Measurements from ENCODE around the gene NCKAP5.

Gene NCKAP5

DNA sequence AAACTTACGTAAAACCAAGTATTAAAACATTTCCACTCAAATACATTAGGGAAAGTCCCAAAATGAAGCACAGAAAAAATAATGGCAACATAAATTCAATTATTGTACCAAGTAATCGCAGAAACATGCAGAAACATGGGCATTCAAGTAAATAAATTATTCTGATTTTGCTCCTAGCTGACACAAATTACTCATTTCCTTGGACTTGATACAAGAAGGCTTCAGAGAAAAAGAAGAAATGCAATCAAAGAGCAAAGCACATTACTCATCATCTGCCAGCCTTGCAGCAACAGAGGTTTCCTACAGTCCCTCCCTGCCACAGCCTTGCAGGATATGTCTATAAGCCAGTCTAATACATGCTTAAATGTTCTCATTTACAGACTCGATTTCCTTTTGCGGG is 458.5 kb downstream of the NCKAP5 start:
- no peak for DNase-seq
- in situ Hi-C loops (cut with MboI; ENCODE audit: low pct_unique_long_range_greater_than_20kb, low sequenced_read_pairs) = no loop called here

GRCh38 chr2:133107058-133107815 is 461.0 kb downstream of the NCKAP5 start:
- in situ Hi-C loops (cut with MboI; ENCODE audit: low pct_unique_long_range_greater_than_20kb, low sequenced_read_pairs) = no loop called here
- DNase-seq = no peak

DNA sequence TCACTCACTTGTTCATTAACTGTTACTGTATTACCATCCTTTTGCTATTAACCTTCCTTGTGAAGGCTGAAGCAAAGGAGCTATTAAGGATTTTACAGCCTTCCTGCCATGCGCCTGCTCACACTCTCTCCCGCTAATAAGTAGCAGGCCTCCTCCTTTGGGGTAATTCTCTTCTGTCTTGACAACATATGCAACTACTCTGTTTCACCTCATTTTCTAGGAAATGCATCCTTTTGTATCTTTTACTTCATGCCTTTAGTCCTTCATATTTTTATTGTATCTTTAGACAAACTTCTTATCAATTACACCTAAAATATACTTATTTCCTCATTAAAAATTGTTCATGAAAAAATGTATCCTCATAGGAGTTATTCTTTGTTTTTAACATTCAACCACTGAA is 463.4 kb downstream of the NCKAP5 start:
- no peak for DNase-seq
- in situ Hi-C loops (cut with MboI; ENCODE audit: low pct_unique_long_range_greater_than_20kb, low sequenced_read_pairs) = no loop called here

DNA sequence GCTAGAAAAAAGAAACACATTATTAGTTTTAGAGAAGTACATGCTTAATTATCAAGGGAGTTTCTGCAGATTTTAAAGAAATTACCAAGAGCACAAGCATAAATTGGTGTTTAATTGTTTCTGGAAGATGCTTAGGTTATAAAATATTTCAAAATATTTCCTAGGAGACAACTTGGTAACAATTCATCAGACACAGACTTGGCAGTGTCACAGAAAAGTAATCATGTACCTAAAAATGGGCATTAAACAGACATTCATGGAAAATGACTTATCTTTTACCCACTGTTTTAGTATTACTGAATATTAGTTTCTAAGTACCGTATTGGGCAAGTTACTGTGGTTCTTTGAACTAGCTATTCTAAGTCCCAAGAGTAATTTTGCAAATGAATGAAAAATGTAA is 469.5 kb downstream of the NCKAP5 start:
- DNase-seq = no peak
- in situ Hi-C loops (cut with MboI; ENCODE audit: low pct_unique_long_range_greater_than_20kb, low sequenced_read_pairs) = no loop called here

DNA sequence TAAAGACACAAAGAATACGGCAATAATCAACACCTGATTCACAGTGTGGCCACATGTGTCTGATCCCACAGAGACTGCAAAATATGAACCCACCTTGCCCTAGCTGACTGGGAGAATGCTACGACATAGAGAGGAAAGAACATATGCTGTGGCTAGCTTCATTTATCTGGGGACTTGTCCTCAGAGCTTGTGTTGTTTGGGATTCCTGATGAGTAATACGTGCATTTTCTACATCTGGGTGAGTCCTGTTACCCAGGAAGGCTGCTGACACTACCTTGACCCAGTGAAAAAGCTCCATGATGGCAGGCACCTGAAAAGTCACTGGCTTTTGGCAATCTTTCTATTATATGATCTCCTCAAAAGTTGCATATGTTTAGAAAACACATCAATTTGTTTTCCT is 470.6 kb downstream of the NCKAP5 start:
- in situ Hi-C loops (cut with MboI; ENCODE audit: low pct_unique_long_range_greater_than_20kb, low sequenced_read_pairs) = no loop called here
- no peak for DNase-seq

DNA sequence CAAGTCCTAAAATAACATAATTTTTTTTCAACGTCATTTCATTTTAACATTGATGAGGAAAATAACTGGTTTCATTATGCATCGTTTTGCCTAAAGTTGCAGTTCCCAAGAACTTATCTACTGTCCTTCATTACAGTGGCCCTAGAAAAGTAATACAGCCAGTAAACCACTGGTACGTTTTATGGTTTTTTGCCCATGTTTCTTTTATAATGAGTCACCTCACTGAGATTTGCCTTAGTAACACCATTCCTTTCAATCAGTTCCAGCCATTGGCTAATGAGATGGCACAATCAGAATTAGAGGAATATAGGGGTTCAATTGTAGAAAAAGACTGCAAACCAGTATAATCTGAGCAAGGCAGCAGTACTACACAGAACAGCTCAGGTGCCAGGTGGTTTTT is 475.7 kb downstream of the NCKAP5 start:
- in situ Hi-C loops (cut with MboI; ENCODE audit: low pct_unique_long_range_greater_than_20kb, low sequenced_read_pairs) = no loop called here
- DNase-seq = no peak

- in situ Hi-C loops (cut with MboI; ENCODE audit: low pct_unique_long_range_greater_than_20kb, low sequenced_read_pairs) = no loop called here
- no peak for DNase-seq
Observed at GRCh38 chr2:133090358-133090757, 477.9 kb downstream of the NCKAP5 start.

DNA sequence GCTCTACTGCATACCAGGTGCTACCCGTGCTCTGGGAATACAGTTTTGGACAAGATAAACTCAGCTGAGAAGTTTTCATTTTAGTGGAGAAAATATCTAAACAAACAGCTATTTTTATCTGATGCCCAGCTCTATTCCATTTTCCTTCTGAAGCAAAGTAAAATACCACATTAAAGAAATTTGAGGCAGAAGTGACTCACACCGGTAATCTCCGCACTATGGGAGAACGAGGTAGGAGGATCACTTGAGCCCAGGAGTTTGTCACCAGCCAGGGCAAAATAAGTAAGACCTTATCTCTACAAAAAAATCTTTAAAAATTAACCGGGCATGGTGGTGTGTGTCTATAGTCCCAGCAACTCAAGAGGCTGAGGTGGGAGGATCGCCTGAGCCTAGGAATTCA is 482.1 kb downstream of the NCKAP5 start:
- in situ Hi-C loops (cut with MboI; ENCODE audit: low pct_unique_long_range_greater_than_20kb, low sequenced_read_pairs) = no loop called here
- no peak for DNase-seq

- in situ Hi-C loops (cut with MboI; ENCODE audit: low pct_unique_long_range_greater_than_20kb, low sequenced_read_pairs) = no loop called here
- no peak for DNase-seq
Observed at GRCh38 chr2:133085646-133086045, 482.6 kb downstream of the NCKAP5 start.

GRCh38 chr2:133082034-133082433 is 486.2 kb downstream of the NCKAP5 start:
- in situ Hi-C loops (cut with MboI; ENCODE audit: low pct_unique_long_range_greater_than_20kb, low sequenced_read_pairs) = no loop called here
- DNase-seq = no peak

DNA sequence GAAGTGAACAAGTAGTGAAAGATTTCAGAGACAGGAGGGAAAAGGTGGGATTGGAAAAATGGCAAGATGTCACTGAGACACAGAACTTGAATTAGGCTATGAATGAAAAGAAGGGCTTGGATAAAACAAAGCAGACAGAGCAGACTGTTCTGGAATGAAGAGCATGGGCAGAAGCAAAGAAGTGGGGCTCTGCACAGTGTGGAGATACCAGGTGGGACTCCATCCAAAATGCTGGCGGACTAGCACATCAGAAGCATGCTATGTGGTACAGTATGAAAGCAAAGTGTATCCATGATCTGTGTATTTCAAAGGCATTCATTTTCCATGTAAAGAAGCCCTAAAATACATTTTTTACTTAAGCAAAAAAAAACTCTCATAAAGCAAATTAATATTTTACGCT is 487.4 kb downstream of the NCKAP5 start:
- in situ Hi-C loops (cut with MboI; ENCODE audit: low pct_unique_long_range_greater_than_20kb, low sequenced_read_pairs) = no loop called here
- no peak for DNase-seq

- no peak for DNase-seq
- in situ Hi-C loops (cut with MboI; ENCODE audit: low pct_unique_long_range_greater_than_20kb, low sequenced_read_pairs) = no loop called here
Observed at GRCh38 chr2:133078667-133079411, 489.4 kb downstream of the NCKAP5 start.

GRCh38 chr2:133077269-133077822 is 490.9 kb downstream of the NCKAP5 start:
- in situ Hi-C loops (cut with MboI; ENCODE audit: low pct_unique_long_range_greater_than_20kb, low sequenced_read_pairs) = no loop called here
- DNase-seq = no peak

GRCh38 chr2:133072837-133073694 is 495.2 kb downstream of the NCKAP5 start:
- in situ Hi-C loops (cut with MboI; ENCODE audit: low pct_unique_long_range_greater_than_20kb, low sequenced_read_pairs) = no loop called here

GRCh38 chr2:133063775-133064174 is 504.5 kb downstream of the NCKAP5 start:
- DNase-seq = peak; percentile 2

More at GRCh38 chr2:133072837-133073694, 495.2 kb downstream of the NCKAP5 start:
- no peak for DNase-seq

DNA sequence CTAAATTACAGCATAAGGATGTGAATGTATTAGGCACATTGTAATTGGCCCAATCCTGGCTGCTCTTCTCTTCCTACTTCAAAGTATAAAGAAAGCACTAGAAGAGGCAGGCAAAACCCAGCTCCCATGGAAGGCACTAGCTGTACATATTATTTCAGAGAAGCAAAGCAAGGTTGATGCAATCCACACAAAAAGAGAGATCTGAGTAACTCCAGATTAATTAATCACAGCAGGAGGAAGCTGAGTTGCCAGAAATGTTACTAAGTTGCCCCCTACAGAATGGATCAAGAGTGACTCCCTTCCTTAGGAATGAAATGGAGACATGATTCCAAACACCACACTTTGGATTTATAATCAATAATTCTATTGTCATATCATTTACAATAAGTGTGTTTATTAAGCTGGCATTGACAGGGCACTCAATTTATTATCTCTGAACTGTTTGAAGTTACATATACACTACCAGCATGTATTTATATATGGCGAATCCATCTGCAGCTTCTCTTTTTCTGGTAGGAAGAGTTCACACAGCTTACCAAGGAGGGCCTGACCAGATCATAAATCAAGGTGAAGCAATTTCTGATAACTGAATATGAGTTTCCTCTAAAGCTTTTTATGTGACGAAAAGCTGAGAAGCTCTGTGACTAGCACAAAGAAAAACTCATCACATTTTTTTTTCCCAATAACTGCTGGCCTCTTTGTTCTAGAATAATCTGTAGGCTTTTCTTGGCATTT is 505.2 kb downstream of the NCKAP5 start:
- in situ Hi-C loops (cut with MboI; ENCODE audit: low pct_unique_long_range_greater_than_20kb, low sequenced_read_pairs) = no loop called here
- no peak for DNase-seq

More at GRCh38 chr2:133063775-133064174, 504.5 kb downstream of the NCKAP5 start:
- in situ Hi-C loops (cut with MboI; ENCODE audit: low pct_unique_long_range_greater_than_20kb, low sequenced_read_pairs) = no loop called here

- DNase-seq = no peak
- in situ Hi-C loops (cut with MboI; ENCODE audit: low pct_unique_long_range_greater_than_20kb, low sequenced_read_pairs) = no loop called here
Observed at GRCh38 chr2:133061874-133062593, 506.2 kb downstream of the NCKAP5 start.

- DNase-seq = no peak
- in situ Hi-C loops (cut with MboI; ENCODE audit: low pct_unique_long_range_greater_than_20kb, low sequenced_read_pairs) = no loop called here
Observed at GRCh38 chr2:133054297-133054696, 514.0 kb downstream of the NCKAP5 start.

Measured in KBM-7 (cell line).